Naive B cell (primary cell): ENCODE results near the gene SLC25A45. TPM values are rescaled to one million over a fixed set of nuclear protein-coding genes. Genes with fewer than 3 reads are reported as not detected.

Experiments used
- ATAC-seq, 2 donors: fragments of 150-1000 bp; cut with Tn5 transposase; 2 replicates each; pipeline ENCODE4 v1.10.0; 2021; ENCODE audit warnings: low read depth in 2 of 2, mild to moderate bottlenecking in 2 of 2, moderate library complexity in 2 of 2
- DNase-seq: peaks from one replicate; pipeline ENCODE4 v3.0.0; 2022
- H3K27ac Mint-ChIP-seq, 6 donors: one replicate each; pipeline ENCODE4 v1.8.0; 2020 to 2022; ENCODE audit warnings: mild to moderate bottlenecking in 6 of 6, mixed read lengths in 6 of 6, moderate library complexity in 5 of 6, inconsistent platforms in 2 of 6
- H3K27me3 Mint-ChIP-seq, 3 donors: one replicate each; pipeline ENCODE4 v1.8.0; 2021 to 2022; ENCODE audit warnings: mixed read lengths in 3 of 3, mild to moderate bottlenecking in 1 of 3
- H3K36me3 Mint-ChIP-seq, 2 donors: one replicate each; pipeline ENCODE4 v1.8.0; 2020 to 2022; ENCODE audit warnings: mixed read lengths in 2 of 2, inconsistent platforms in 1 of 2, mild to moderate bottlenecking in 1 of 2
- H3K4me1 Mint-ChIP-seq, 3 donors: one replicate each; pipeline ENCODE4 v1.8.0; 2020 to 2022; ENCODE audit warnings: mixed read lengths in 3 of 3, inconsistent platforms in 1 of 3, mild to moderate bottlenecking in 1 of 3, moderate library complexity in 1 of 3
- H3K4me3 Mint-ChIP-seq, 8 donors: one replicate each; pipeline ENCODE4 v1.8.0; 2020 to 2022; ENCODE audit warnings: mild to moderate bottlenecking in 8 of 8, mixed read lengths in 8 of 8, moderate library complexity in 8 of 8, inconsistent platforms in 2 of 8
- H3K9me3 Mint-ChIP-seq, 7 donors: one replicate each; pipeline ENCODE4 v1.8.0; 2020 to 2022; ENCODE audit warnings: mixed read lengths in 7 of 7, mild to moderate bottlenecking in 5 of 7, inconsistent platforms in 2 of 7, moderate library complexity in 1 of 7
- polyA plus RNA-seq, 6 donors: library from polyadenylated mRNA; unstranded; fragments of 300-500 nt; fragmentation: Illumina TruSeq; gene quantifications; one replicate each; pipeline ENCODE4 v1.2.3, GENCODE V29; 2021; ENCODE audit warnings: low read depth in 6 of 6

Gene SLC25A45
- polyA plus RNA-seq, 6 donors from 2014 or later = 10.2 to 35.1 (median 16.2) TPM

DNA sequence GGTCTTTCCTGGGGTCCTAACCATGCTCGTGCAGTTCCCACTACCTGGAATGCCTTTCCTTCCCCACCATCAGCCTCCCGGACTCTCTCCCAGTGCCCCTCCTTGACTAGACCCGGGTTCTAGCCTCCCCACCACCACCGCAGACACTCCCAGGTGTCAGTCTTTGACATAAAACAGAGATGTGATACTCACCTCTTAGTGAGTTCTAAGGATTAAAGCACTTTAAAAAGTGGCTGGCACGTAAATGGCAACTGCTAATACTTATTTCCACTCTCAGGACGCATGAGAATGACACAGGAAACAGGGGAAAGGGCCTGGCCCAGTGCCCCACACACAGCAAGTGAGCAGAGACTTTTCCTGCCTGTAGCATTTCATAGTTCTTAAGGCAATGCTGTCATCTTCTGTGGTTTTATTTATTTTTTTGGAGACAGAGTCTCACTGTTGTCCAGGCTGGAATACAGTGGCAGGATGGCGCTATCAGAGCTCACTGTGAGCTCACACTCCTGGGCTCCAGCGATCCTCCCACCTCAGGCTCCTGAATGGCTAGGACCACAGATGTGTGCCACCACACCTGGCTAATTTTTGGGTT lies 1.9 kb upstream of the SLC25A45 start:
- peak overlapping the region in 7 of 8 donors; percentile 6 to 95 (median 78) for H3K4me3 Mint-ChIP-seq
- ATAC-seq = no peak
- H3K27ac Mint-ChIP-seq = peak overlapping the region; percentile 75 to 97 (median 92)
- peaks cover 42 to 68% (median 56%) of the 10 kb centered on the region in 3 donors for H3K4me1 Mint-ChIP-seq
- H3K27me3 Mint-ChIP-seq = no peaks in the 10 kb centered on the region
- H3K36me3 Mint-ChIP-seq = no peaks in the 10 kb centered on the region
- H3K9me3 Mint-ChIP-seq = no peaks in the 10 kb centered on the region
- DNase-seq = no peak

DNA sequence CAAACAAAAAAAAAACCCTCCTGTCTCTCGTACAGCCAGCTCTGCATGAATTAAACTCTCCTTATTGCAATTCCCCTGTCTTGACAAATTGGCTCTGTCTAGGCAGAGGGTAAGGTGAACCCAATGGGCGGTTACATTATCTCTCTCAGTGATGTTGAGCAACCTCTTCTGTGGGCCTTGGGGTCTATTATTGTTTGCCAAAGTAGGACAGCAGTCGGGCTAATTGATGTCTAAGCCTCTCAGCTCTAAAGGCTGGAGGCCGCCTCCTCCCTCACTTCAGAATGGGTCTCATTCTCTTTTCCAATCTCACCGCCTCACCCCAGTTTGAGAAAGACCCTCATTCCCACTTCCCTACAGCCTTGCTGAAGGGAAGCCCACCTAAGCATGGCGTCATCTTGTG lies 1.3 kb upstream of the SLC25A45 start:
- Mint-ChIP-seq H3K4me3 (peak overlapping the region; percentile 35 to 92 (median 76)), H3K4me1 (peaks cover 36 to 62% (median 50%) of the 10 kb centered on the region in 3 donors), H3K27ac (peak overlapping the region; percentile 17 to 97 (median 87)), H3K36me3 (no peaks in the 10 kb centered on the region), H3K27me3 (no peaks in the 10 kb centered on the region), H3K9me3 (no peaks in the 10 kb centered on the region)
- DNase-seq = no peak
- ATAC-seq = no peak

DNA sequence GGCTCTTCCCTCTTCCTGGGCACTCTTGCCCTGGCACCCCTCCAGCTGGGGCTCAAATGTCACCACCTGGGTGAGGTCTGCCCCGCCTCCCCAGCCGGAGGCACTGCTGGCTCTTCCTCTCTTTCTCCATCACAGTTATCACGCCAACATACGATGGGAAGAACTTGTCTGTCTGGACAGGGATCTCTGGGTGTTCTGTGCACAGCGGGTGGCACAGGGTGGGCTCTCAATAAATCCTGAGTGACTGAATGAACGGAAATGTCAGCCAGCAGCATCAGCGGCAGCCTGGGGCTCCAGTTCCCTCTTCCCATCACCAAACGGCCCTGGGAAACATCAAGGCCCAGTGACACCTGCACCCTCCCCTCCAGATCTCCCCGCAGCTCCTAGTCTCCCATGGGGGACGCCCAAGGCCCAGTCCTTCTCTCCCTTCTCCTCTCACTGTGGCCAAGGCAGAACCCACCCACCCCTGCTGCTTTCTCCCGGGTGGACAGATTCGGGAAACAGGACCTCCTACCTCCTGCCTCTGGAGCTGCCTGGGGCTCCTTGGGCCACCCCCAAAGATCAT lies 440 bp upstream of the SLC25A45 start:
- Mint-ChIP-seq H3K4me1 (peaks cover 38 to 61% (median 50%) of the 10 kb centered on the region in 3 donors), H3K4me3 (peak overlapping the region; percentile 86 to 98 (median 96)), H3K27me3 (no peaks in the 10 kb centered on the region), H3K9me3 (no peaks in the 10 kb centered on the region), H3K36me3 (no peaks in the 10 kb centered on the region), H3K27ac (peak overlapping the region; percentile 95 to 100 (median 100))
- DNase-seq (no peak), ATAC-seq (no peak)

DNA sequence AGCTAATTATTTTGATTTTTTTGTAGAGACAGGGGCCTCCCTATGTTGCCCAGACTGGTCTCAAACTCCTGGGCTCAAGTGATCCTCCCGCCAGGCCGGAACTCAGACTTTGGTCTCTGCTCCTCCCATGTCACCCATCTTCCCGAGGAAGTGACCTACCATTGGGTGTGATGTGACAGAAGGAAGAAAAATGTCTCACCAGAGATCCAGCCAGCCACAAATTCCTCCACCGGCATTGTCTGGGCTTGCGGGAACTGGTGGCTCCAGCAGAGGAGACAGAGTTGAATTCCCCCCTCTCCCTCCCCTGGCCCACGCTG lies 772 bp downstream of the SLC25A45 start:
- no peaks in the 10 kb centered on the region for H3K27me3 Mint-ChIP-seq

DNA sequence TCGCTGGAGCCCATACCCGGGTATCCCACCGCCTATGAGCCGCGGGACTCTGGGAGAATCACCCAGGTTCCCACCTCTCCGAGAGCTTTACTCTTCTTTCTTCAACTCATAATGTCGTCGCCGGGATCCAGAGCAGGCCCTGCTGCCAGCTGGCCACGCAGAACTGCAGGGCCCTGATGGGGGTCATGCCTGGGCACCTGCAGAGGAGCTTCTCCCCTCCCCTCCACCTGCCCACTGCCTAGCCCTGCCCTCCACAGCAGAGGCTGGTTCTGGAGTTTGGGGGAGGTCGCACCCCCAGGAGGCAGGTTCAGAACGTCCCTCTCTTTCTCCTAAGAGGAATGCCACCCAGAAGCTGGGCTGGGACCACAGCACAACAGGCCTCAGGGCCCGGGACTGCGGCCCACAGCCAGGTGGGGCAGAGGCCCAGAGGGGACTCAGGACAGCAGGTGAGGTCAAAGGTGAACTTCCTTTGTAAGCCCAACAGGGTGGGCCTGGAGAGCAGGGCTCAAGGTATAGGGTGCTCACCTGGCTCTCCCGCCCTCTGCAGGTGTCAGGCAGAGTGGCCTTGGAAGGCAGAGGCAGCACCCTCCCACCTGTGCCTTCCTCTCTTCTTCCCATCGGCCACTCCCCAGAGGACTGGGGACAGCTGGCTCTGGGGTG lies 1.9 kb downstream of the SLC25A45 start:
- no peak for ATAC-seq
- DNase-seq = no peak
- Mint-ChIP-seq H3K36me3 (no peaks in the 10 kb centered on the region), H3K4me3 (peak overlapping the region in 5 of 8 donors; percentile 30 to 95 (median 51)), H3K27ac (peak overlapping the region in 3 of 6 donors; percentile 75 to 99 (median 95)), H3K27me3 (no peaks in the 10 kb centered on the region), H3K9me3 (no peaks in the 10 kb centered on the region), H3K4me1 (peaks cover 43 to 57% (median 52%) of the 10 kb centered on the region in 3 donors)

More for the DNA sequence above, 772 bp downstream of the SLC25A45 start:
- no peak for DNase-seq
- ATAC-seq = no peak
- Mint-ChIP-seq H3K4me3 (peak overlapping the region; percentile 86 to 98 (median 96)), H3K36me3 (no peaks in the 10 kb centered on the region), H3K9me3 (no peaks in the 10 kb centered on the region), H3K4me1 (peaks cover 43 to 63% (median 57%) of the 10 kb centered on the region in 3 donors), H3K27ac (peak overlapping the region; percentile 95 to 100 (median 100))

DNA sequence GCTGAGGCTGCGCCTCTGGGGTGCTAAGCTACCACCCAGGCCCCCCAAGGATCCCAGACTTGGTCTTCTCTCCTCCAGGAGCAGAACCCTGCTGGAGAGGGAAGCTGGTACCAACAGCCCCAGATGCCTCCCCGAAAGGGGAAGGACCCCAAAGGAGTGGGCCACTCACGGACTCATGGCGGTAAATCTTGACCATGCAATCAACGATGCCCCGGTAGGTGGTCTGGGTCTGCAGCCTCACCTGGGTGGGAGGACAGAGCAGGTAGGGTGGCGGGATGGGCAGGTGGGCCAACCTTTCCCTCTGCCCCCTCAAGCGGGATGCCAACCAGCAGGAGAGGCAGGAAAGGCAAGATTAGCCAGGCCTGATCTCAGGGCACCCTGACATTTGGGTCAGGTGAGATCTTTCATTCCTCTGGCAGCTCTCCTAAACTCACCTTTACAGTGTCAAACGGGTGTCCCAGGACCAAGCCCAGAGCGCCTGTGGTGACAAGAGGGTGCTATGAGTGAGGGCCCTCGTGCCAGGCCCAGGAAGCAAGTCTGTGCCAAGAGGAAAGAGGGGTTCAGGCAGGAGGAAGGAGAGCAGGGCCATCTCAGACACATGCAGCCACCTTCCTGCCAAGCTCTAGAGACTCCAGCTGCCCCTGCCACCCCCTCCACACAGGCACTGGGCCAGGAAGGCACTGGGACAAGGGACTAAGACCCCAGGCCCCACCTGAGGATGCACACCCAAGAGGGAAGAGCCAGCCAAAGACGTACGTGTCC lies 2.6 kb downstream of the SLC25A45 start:
- no peak for DNase-seq
- Mint-ChIP-seq H3K36me3 (no peaks in the 10 kb centered on the region), H3K4me3 (peak overlapping the region in 6 of 8 donors; percentile 30 to 82 (median 48)), H3K27ac (peak overlapping the region in 2 of 6 donors; percentile 75 to 95), H3K4me1 (peaks cover 37 to 59% (median 50%) of the 10 kb centered on the region in 3 donors), H3K27me3 (no peaks in the 10 kb centered on the region), H3K9me3 (no peaks in the 10 kb centered on the region)
- no peak for ATAC-seq

DNA sequence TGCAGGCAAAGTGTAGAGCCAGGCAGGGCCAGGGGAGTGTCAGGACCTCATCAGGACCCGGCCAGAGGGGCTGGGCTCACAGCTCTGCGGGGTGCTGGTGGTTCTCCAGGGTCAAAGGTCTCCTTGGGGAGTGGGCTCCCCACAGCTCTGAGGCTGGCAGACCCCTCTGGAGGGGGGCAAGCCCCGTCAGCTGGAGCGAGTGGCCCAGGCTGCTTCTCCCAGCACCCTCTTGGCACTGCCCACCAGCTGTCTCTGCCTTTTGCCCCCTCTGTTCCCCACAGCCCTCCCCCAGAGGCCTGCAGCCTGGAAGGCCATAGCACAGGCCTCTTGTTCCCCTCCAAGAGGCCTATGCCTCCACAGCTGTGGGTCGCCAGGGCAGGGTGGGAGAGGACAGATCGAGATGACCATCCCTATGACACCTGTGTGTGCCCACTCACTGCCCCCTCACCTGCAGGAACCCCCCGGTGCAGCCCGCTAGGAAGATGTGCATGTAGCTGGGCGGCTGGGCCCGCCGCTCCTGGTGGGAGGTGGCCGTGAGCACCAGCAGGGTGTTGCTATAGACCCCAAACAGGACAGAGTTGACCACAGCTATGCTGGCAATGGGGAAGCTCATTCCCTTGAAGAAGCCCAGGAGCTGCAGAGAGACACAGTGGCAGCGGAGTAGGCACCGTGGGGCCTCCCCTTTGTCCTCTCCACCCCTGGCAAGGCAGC lies 3.4 kb downstream of the SLC25A45 start:
- Mint-ChIP-seq H3K9me3 (no peaks in the 10 kb centered on the region), H3K4me3 (peak overlapping the region in 2 of 8 donors; percentile 33 to 36)

DNA sequence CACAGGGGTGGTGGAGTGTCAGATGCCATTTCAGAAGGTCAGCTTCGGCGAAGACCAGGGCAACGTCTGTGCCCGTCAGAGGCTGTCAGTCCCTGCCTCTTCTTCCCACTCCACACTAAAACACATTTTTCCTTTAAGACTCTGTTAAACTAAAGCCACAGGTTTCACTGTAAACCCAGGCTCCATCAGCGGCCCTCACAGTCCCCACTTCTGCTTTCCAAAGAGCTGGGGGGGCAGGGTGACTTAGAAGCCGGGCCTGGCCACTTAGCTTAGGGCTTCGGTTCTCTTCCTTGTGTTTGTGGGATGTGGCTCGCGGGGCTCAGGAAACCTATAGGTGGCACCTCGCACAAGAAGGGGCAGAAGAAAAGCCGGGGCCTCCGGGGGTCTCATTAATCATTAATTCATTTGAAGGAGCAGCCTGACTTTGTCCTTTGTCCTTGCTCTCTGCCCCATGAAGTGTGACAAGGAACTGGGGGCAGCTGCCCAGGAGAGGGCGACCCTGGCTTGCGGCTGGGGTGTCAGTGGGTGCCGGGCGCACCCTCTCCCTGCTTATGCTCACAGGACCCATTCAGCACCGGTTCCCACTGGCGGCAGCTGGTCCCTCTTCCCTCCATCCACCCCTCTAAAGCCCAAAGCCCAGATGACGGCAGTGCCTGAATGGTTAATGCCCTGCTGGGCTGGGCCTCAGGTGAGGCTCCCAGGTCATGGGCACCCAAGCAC lies 4.1 kb downstream of the SLC25A45 start:
- DNase-seq (peak; percentile 63), ATAC-seq (peak; percentile 38 to 42)
- peak overlapping the region in 6 of 8 donors; percentile 4 to 79 (median 31) for H3K4me3 Mint-ChIP-seq
- no peaks in the 10 kb centered on the region for H3K27me3 Mint-ChIP-seq
- peaks cover 27 to 46% (median 38%) of the 10 kb centered on the region in 3 donors for H3K4me1 Mint-ChIP-seq
- H3K9me3 Mint-ChIP-seq = no peaks in the 10 kb centered on the region
- H3K36me3 Mint-ChIP-seq = no peaks in the 10 kb centered on the region
- H3K27ac Mint-ChIP-seq = peak overlapping the region; percentile 49 to 90 (median 84)

More for the DNA sequence above, 3.4 kb downstream of the SLC25A45 start:
- H3K27ac Mint-ChIP-seq = peak overlapping the region in 3 of 6 donors; percentile 83 to 85 (median 85)
- no peaks in the 10 kb centered on the region for H3K27me3 Mint-ChIP-seq
- no peaks in the 10 kb centered on the region for H3K36me3 Mint-ChIP-seq
- H3K4me1 Mint-ChIP-seq = peaks cover 32 to 53% (median 42%) of the 10 kb centered on the region in 3 donors
- no peak for ATAC-seq
- DNase-seq = no peak

DNA sequence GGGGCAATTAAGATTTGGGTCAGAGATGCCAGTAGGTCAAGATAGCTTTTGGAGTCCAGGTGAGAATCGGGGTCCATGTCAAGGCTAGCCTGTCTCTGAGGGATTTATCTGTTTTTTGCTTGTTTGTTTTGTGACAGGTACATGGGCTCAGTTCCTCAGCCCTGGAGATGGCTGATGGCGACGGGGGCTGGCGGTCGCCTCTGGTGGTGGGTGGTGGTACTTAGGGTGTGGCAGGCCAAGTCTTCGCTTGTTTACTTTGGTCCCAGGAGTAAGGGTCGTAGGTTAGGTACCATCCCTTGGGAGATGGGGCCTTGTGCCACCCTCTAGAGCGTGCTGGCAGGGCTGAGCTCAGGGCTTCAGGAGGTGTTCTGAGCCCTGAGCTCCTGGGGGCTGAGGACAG lies 4.7 kb downstream of the SLC25A45 start:
- ATAC-seq = no peak
- H3K4me1 Mint-ChIP-seq = peaks cover 22 to 40% (median 32%) of the 10 kb centered on the region in 3 donors
- DNase-seq = no peak
- H3K9me3 Mint-ChIP-seq = no peaks in the 10 kb centered on the region
- H3K4me3 Mint-ChIP-seq = peak overlapping the region in 7 of 8 donors; percentile 13 to 79 (median 27)
- peak overlapping the region; percentile 83 to 90 (median 85) for H3K27ac Mint-ChIP-seq
- no peaks in the 10 kb centered on the region for H3K36me3 Mint-ChIP-seq
- H3K27me3 Mint-ChIP-seq = no peaks in the 10 kb centered on the region

DNA sequence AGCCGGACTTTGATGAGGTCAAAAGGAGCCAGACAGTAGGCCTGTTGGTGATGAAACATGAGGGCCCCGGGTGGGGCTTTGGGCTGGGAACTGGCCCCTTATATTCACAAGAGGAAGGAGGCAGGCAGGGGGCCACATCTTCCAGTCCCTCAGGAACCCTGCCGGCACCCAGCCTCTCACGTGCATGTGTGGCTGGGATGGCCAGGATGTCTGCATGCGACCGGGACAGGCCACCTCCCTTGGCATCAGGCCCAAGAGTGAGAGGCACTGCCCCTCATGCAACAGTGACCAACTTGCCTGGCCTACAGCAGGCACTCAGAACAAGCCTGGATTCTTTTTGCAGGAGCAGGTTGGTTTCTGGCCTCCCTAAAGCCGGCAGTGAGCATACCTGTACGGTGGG lies 5.4 kb downstream of the SLC25A45 start:
- ATAC-seq = no peak

DNA sequence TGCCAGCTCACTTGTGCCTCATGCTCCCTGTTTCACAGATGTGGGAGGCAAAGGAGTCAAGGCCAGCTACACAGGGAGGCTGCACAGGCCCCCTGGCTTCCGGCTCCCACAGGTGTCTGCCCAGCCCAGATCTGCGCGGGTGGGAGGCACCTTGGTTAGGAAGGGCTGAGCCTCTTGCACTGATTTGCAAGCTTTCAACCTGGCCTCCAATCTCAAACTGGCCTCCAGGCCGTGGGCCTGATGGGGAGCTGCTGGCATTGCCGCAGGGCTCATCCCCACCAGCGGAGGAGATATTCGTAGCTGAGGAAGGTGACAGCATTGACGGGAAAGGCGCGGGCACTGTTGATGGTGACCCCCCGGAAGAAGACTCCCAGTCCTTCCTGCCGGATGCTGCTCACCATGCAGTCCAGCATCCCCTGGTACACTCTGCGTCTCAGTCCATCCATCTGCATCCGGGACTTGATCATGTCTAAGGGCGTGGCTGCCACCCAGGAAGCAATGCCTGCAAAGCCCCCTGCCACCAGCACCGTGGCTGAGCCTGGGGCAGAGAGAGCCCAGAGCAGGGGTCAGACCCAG lies 6.2 kb downstream of the SLC25A45 start:
- no peaks in the 10 kb centered on the region for H3K27me3 Mint-ChIP-seq
- no peak for DNase-seq
- H3K4me1 Mint-ChIP-seq = peaks cover 13 to 27% (median 23%) of the 10 kb centered on the region in 3 donors
- H3K4me3 Mint-ChIP-seq = no peak overlapping the region
- ATAC-seq = no peak
- no peaks in the 10 kb centered on the region for H3K9me3 Mint-ChIP-seq
- H3K36me3 Mint-ChIP-seq = no peaks in the 10 kb centered on the region
- no peak overlapping the region for H3K27ac Mint-ChIP-seq

More for the DNA sequence above, 5.4 kb downstream of the SLC25A45 start:
- no peak overlapping the region for H3K4me3 Mint-ChIP-seq
- H3K27me3 Mint-ChIP-seq = no peaks in the 10 kb centered on the region
- no peak for DNase-seq
- H3K27ac Mint-ChIP-seq = peak overlapping the region in 1 of 6 donors; percentile 85
- no peaks in the 10 kb centered on the region for H3K9me3 Mint-ChIP-seq
- H3K36me3 Mint-ChIP-seq = no peaks in the 10 kb centered on the region
- H3K4me1 Mint-ChIP-seq = peaks cover 14 to 34% (median 25%) of the 10 kb centered on the region in 3 donors

DNA sequence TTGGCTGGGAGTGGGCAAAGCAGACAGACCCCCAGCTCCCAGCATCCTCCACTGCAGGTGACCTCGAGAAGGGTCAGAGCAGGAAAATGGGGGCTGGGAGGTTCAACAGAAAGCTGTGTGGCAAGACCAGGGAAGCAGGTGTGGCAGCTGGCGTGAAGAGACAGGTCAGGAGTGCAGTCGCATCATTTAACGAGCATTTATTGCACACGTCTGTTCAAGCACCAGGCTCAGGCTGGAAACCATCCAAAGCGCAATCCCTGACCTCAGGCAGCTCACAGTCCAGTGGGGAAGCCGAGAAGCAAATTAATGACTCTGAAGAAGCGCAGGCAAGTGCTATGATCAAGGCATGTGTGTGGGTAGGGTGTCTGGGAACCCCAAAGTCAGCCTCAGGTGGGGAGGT lies 7.4 kb downstream of the SLC25A45 start:
- DNase-seq = no peak
- H3K4me3 Mint-ChIP-seq = no peak overlapping the region
- H3K27ac Mint-ChIP-seq = peak overlapping the region in 1 of 6 donors; percentile 59
- no peaks in the 10 kb centered on the region for H3K36me3 Mint-ChIP-seq
- H3K9me3 Mint-ChIP-seq = no peaks in the 10 kb centered on the region
- no peaks in the 10 kb centered on the region for H3K27me3 Mint-ChIP-seq
- ATAC-seq = no peak
- H3K4me1 Mint-ChIP-seq = peaks cover 13 to 23% (median 20%) of the 10 kb centered on the region in 3 donors
